Esophagus squamous epithelium (tissue), 5 donors: ENCODE data around the gene TBC1D22B. TPM values are rescaled to one million over a fixed set of nuclear protein-coding genes. Genes with fewer than 3 reads are reported as not detected.
"Not testable (repeated sequence)": the region's sequence is repeated elsewhere in the genome, so short reads cannot be mapped to it uniquely, and the experiment has no call there.

Source experiments
- DNase-seq: peaks from one replicate; lab custom pipeline; 2025; lab: John Stamatoyannopoulos, UW
- H3K27ac ChIP-seq, 4 donors: fragments of 200-600 bp; sonication (generic); one replicate each; pipeline ENCODE4 v1.5.1; 2016 to 2019; ENCODE audit warnings: mild to moderate bottlenecking in 1 of 4
- H3K27me3 ChIP-seq, 4 donors: fragments of 200-600 bp; sonication (generic); 1 replicate in 3 of 4; 2 replicates in 1 of 4; pipeline versions ENCODE4 v1.5.1 to v1.6.0; 2017 to 2021; ENCODE audit warnings: antibody characterized with exemption in 1 of 4
- H3K36me3 ChIP-seq, 3 donors: fragments of 200-600 bp; sonication (generic); one replicate each; pipeline ENCODE4 v1.5.1; 2016 to 2019
- H3K4me1 ChIP-seq, 3 donors: fragments of 200-600 bp; sonication (generic); one replicate each; pipeline ENCODE4 v1.5.1; 2017 to 2019
- H3K4me3 ChIP-seq, 4 donors: fragments of 200-600 bp; sonication (generic); 1 replicate in 3 of 4; 2 replicates in 1 of 4; pipeline ENCODE4 v1.5.1; 2016 to 2019; ENCODE audit warnings: mild to moderate bottlenecking in 2 of 4, moderate library complexity in 1 of 4
- H3K9me3 ChIP-seq, 3 donors: fragments of 200-600 bp; sonication (generic); one replicate each; pipeline ENCODE4 v1.5.1; 2016 to 2019
- CTCF ChIP-seq, 6 experiments: fragments of 450-650 bp in 4 of 6; fragments of 200-600 bp in 2 of 6; sonication (generic) in 2 of 6; IDR thresholded peaks; one replicate each; pipeline ENCODE4 v1.5.1; 2016 to 2019; ENCODE audit warnings: antibody characterized with exemption in 6 of 6, mild to moderate bottlenecking in 4 of 6, moderate library complexity in 4 of 6
- POLR2A ChIP-seq, 4 donors: fragments of 450-650 bp; IDR thresholded peaks; one replicate each; pipeline ENCODE4 v1.6.1; 2017; ENCODE audit warnings: antibody characterized with exemption in 4 of 4, mild to moderate bottlenecking in 4 of 4, moderate library complexity in 3 of 4
- WGBS, 2 donors: methylation state at CpG; one replicate each; pipeline ENCODE4 v1.1.5; 2018; 5-methylcytosine and 5-hydroxymethylcytosine counted together
- intact Hi-C: fragments of 100-400 bp; cut with DNase I; formaldehyde crosslinking; loops from one replicate; pipeline ENCODE4 v1.15.0; 2022
- total RNA-seq, 4 donors: library from RNA; depleted of rRNA; stranded (reverse); fragments of >200 nt; gene quantifications; one replicate each; pipeline ENCODE4 v1.1.0, GENCODE V29; 2016
- donor health status: DM: yes; HTN: yes; CAD: no.

Gene TBC1D22B
- total RNA-seq, 4 donors from 2014 or later: 8.7 to 13.2 (median 10.4) TPM

GRCh38 chr6:37324131-37325033 is 66.8 kb downstream of the TBC1D22B start:
- Histone ChIP-seq H3K27me3 (no peaks in the 10 kb centered on the region), H3K4me3 (no peak overlapping the region), H3K27ac (peak overlapping the region in 3 of 4 donors; percentile 20 to 77 (median 46)), H3K4me1 (peaks cover 0 to 59% (median 4%) of the 10 kb centered on the region in 3 donors), H3K36me3 (peaks cover 0 to 35% (median 0%) of the 10 kb centered on the region in 3 donors), H3K9me3 (no peaks in the 10 kb centered on the region)
- no peak for DNase-seq
- 34 to 38% methylated on average over 4 of the region's 4 CpGs for WGBS, 2 donors
- TF ChIP-seq POLR2A (IDR thresholded peaks at IDR 0.05) (no peak), CTCF (IDR thresholded peaks at IDR 0.05) (no peak)
- intact Hi-C loops: no loop called here

DNA sequence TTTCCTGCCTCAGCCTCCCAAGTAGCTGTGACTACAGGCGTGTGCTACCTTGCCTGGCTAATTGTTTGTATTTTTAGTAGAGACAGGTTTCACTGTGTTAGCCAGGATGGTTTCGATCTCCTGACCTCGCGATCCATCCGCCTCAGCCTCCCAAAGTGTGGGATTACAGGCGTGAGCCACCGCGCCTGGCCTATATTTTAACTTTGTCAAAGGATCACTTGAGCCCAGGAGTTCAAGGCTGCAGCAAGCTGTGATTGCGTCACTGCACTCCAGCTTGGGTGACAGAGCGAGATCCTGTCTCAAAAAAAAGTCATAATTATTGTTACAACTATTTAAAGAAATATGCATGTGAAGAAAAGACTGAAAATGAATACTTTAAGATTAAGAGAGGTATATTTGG is 72.8 kb downstream of the TBC1D22B start:
- WGBS, 2 donors: 89 to 97% methylated on average over 9 of the region's 10 CpGs
- H3K36me3 ChIP-seq: peaks cover 0 to 41% (median 8%) of the 10 kb centered on the region in 3 donors
- H3K4me3 ChIP-seq, intact Hi-C loops, H3K9me3 ChIP-seq, H3K27ac ChIP-seq, H3K4me1 ChIP-seq, H3K27me3 ChIP-seq, DNase-seq: not testable (repeated sequence)

DNA sequence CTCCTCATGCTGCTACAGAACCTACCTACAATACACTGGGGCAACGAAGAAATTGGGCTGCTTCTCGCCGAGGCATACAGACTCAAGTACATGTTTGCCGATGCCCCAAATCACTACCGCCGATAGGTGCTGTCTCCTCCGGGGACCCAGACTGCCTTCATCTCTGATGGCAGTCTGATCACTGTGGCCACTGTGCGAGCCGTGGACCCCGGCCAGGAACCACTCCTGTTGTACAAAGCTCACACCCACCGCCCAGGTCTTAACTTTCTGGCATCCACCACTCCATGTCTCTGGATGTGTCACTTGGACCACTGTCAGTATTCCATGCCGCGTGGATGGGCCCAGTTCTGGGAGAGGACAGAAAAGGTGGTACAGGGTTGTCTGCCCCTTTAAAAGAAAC is 73.5 kb downstream of the TBC1D22B start:
- no peak for TF ChIP-seq CTCF (IDR thresholded peaks at IDR 0.05)
- TF ChIP-seq POLR2A (IDR thresholded peaks at IDR 0.05): no peak
- WGBS, 2 donors: 93 to 96% methylated on average over 9 to 13 of the region's 13 CpGs
- no peak overlapping the region for H3K27ac ChIP-seq
- H3K36me3 ChIP-seq: peaks cover 0 to 41% (median 8%) of the 10 kb centered on the region in 3 donors
- no peak for DNase-seq
- H3K4me1 ChIP-seq: no peaks in the 10 kb centered on the region
- intact Hi-C loops: no loop called here
- no peaks in the 10 kb centered on the region for H3K27me3 ChIP-seq
- no peaks in the 10 kb centered on the region for H3K9me3 ChIP-seq
- H3K4me3 ChIP-seq: no peak overlapping the region

- no peaks in the 10 kb centered on the region for H3K9me3 ChIP-seq
- no peaks in the 10 kb centered on the region for H3K4me1 ChIP-seq
- peaks cover 0 to 41% (median 8%) of the 10 kb centered on the region in 3 donors for H3K36me3 ChIP-seq
- H3K27ac ChIP-seq: no peak overlapping the region
- no peak for DNase-seq
- no peak for TF ChIP-seq CTCF (IDR thresholded peaks at IDR 0.05)
- TF ChIP-seq POLR2A (IDR thresholded peaks at IDR 0.05): no peak
- no peak overlapping the region for H3K4me3 ChIP-seq
- intact Hi-C loops: no loop called here
- 64 to 93% methylated on average over 1 of the region's 1 CpG for WGBS, 2 donors
- H3K27me3 ChIP-seq: no peaks in the 10 kb centered on the region
These were observed 75.3 kb downstream of the TBC1D22B start for GRCh38 chr6:37332894-37333293.

GRCh38 chr6:37334047-37334446 is 76.5 kb downstream of the TBC1D22B start:
- peaks cover 0 to 41% (median 8%) of the 10 kb centered on the region in 3 donors for H3K36me3 ChIP-seq
- no peaks in the 10 kb centered on the region for H3K9me3 ChIP-seq
- H3K4me3 ChIP-seq: no peak overlapping the region
- H3K27ac ChIP-seq: no peak overlapping the region
- intact Hi-C loops: no loop called here
- no peak for DNase-seq
- no peaks in the 10 kb centered on the region for H3K4me1 ChIP-seq
- TF ChIP-seq POLR2A (IDR thresholded peaks at IDR 0.05) (no peak), CTCF (IDR thresholded peaks at IDR 0.05) (no peak)
- no peaks in the 10 kb centered on the region for H3K27me3 ChIP-seq

GRCh38 chr6:37338317-37338716 is 80.7 kb downstream of the TBC1D22B start:
- H3K9me3 ChIP-seq, H3K27ac ChIP-seq, DNase-seq, H3K4me3 ChIP-seq, H3K4me1 ChIP-seq, H3K36me3 ChIP-seq, intact Hi-C loops, H3K27me3 ChIP-seq: not testable (repeated sequence)
- WGBS, 2 donors: 90 to 97% methylated on average over 3 of the region's 3 CpGs
